Activated naive CD4-positive, alpha-beta T cell treated with anti-CD3 and anti-CD28 coated beads, Interleukin-2, amount 50 U/mL, for 24 hours (primary cell): ENCODE measurements around the gene PTPRM.

Source experiments
- H3K27ac Mint-ChIP-seq: one replicate; pipeline ENCODE4 v1.8.0; 2021; ENCODE audit warnings: mild to moderate bottlenecking, mixed read lengths
- H3K27me3 Mint-ChIP-seq: one replicate; pipeline ENCODE4 v1.8.0; 2021; ENCODE audit warnings: mixed read lengths
- H3K36me3 Mint-ChIP-seq: one replicate; pipeline ENCODE4 v1.8.0; 2021; ENCODE audit warnings: mixed read lengths
- H3K4me1 Mint-ChIP-seq: one replicate; pipeline ENCODE4 v1.8.0; 2021; ENCODE audit warnings: mixed read lengths
- H3K4me3 Mint-ChIP-seq: one replicate; pipeline ENCODE4 v1.8.0; 2021; ENCODE audit warnings: mild to moderate bottlenecking, mixed read lengths
- H3K9me3 Mint-ChIP-seq: one replicate; pipeline ENCODE4 v1.8.0; 2021; ENCODE audit warnings: mixed read lengths

Gene PTPRM

DNA sequence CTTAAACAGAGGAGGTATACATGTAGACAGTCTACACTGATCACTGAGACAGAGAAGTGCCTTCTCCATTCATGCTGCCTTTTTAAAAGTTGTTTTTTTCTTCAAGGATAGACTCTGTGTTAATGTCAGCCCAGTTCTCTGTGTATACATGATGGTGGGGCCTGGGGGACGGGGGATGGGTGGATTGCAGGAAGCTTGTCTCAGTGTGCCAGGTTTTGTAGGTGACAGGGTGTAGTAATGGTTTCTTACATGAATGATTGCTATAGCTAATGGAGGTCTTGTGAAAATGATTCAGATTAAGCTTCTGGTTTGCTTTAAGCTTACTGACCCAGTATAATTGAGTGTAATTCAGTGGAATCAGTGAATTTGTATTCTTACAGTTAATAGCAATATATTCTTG is 423.6 kb downstream of the PTPRM start:
- Mint-ChIP-seq H3K4me3 (no peak overlapping the region), H3K4me1 (no peaks in the 10 kb centered on the region)

DNA sequence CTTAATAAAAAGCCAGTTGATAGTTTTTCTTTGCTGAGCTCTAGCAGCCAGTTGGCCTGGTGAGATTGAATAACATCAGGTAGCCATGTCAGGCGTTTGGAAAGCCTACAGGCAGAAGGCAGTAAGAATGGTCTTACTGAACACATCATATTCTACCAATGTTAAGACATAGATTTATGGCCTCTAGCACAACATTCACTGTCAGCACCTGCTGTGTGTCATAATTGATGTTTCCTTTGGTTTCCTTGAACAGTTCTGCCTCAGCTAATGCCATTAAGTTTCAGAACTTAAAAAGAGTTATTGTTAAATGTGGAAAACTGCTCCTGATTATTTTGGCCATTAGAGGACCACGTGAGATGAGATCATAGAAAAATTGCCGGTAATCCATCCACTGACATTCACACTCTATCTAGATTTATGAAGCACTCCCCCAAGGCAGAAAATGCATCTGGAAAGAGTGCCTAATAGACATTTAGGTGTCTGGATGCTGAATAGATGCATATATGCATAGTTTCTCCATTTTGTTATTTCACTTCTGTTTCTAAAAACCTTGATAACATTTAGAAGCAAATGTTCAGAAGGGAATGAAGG is 434.7 kb downstream of the PTPRM start:
- Mint-ChIP-seq H3K36me3 (no peaks in the 10 kb centered on the region), H3K9me3 (no peaks in the 10 kb centered on the region), H3K27me3 (no peaks in the 10 kb centered on the region), H3K4me1 (no peaks in the 10 kb centered on the region), H3K27ac (no peak overlapping the region), H3K4me3 (no peak overlapping the region)

More for the DNA sequence above, 423.6 kb downstream of the PTPRM start:
- H3K36me3 Mint-ChIP-seq: peaks cover 4% of the 10 kb centered on the region
- no peak overlapping the region for H3K27ac Mint-ChIP-seq
- H3K9me3 Mint-ChIP-seq: peaks cover 35% of the 10 kb centered on the region
- H3K27me3 Mint-ChIP-seq: no peaks in the 10 kb centered on the region

DNA sequence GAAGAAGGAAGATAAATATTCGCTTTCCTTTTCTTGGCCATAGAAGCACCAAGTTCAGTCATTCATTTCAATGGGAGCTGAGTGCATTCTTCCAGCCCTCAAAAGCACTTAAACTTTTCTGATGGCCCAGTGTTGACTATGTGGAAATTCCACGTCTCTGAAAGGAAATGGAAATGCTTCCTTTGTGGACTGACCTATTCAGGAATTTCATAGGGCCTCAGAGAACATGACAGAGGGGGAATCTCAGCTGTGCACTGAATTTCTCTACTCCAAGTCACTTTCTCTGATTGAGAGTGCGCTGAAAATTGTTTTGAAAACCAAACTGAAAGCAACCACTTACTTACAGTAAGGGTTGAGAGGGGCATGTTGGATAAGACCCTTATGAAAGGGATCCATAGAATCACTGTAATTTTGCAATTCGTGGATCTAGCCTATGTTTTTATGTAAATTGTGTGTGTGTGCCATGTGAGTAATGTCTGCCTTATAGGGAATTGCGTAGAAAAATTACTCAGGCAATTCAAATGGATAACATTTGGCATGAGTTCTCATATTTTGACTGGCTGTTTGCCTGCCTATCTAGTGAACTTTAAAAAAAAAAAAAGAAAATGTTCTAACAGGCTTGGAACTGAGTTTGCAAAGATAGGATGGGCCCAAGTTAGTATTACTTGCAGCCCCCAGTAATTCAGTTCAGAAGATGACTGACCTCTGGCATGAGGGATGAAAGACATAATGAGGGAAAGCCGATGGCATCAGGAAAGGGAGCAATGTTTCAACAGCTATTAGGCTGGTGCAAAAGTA is 437.0 kb downstream of the PTPRM start:
- Mint-ChIP-seq H3K27me3 (no peaks in the 10 kb centered on the region), H3K9me3 (no peaks in the 10 kb centered on the region), H3K27ac (no peak overlapping the region), H3K4me3 (no peak overlapping the region), H3K36me3 (no peaks in the 10 kb centered on the region), H3K4me1 (no peaks in the 10 kb centered on the region)

DNA sequence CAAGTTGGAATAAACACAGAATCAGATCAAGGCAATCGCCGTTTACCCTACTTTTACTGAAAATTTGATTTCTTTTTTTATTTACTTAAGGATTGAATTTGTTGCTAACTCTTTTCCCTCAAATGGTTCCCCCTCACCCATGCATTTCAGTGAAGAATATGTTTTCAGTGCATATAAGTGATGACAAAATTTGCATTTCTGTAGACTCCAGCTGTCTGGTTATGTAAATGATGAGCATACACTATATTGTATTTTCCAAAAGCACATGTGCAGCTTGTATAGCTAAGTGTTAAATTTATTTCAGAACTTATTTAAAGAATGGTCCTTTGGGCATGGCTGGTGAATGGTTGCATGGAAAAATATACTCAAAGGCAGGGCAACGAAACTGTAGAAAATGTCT is 437.7 kb downstream of the PTPRM start:
- Mint-ChIP-seq H3K36me3 (no peaks in the 10 kb centered on the region), H3K27me3 (no peaks in the 10 kb centered on the region), H3K9me3 (no peaks in the 10 kb centered on the region), H3K4me3 (no peak overlapping the region), H3K27ac (no peak overlapping the region), H3K4me1 (no peaks in the 10 kb centered on the region)

DNA sequence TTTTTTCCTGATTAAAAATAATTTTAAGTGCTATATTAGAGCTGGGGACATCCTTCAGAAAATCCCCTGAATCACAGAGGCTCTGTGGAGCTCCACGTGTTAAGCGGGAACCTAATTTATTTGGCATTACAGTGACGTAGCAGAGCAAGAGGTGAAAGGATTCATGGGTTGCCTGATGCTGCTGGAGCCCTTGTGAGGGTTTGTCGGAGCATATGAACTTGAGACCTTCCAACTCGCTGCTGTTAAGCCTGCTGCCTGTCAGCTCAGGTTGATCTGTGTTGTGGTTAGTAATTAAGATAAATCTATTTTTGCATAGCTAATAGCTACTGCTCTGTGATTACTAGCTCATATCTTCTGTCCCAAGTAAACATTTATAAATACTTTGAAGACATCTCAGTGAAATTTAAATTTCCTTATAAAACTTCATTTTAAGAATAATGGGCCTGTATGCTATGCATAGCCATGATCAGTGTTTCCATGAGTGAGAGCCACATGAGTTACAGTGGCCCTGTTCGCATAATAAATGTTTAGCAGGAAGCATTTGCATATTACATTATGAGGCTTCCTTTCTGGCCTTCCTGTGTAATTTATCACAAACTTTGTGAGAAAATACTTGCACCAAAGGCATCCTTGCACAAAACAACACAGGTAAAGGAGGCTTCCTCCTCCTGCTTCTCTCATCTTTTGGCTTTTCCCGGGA is 438.9 kb downstream of the PTPRM start:
- no peaks in the 10 kb centered on the region for H3K4me1 Mint-ChIP-seq
- H3K9me3 Mint-ChIP-seq: no peaks in the 10 kb centered on the region
- no peaks in the 10 kb centered on the region for H3K36me3 Mint-ChIP-seq
- H3K27me3 Mint-ChIP-seq: no peaks in the 10 kb centered on the region
- H3K4me3 Mint-ChIP-seq: no peak overlapping the region
- no peak overlapping the region for H3K27ac Mint-ChIP-seq

DNA sequence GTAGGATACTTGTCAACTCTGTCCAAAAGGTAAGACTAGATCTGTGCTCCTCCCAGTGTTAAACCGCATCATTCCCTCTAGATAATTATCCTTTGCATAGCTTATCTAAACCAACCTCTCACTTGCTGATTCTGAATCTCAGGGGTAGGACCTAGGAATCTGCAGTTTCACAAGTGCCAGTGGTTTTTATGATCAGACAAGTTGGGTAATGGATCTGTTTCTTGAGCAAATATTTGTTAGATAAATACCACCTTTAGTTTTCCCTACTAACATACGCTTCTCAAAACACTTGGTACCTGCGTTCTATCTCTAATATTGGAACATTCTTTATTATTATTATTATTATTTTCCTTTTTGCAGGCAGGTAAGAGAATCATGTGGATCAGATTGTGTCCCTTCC is 439.9 kb downstream of the PTPRM start:
- Mint-ChIP-seq H3K9me3 (no peaks in the 10 kb centered on the region), H3K27me3 (no peaks in the 10 kb centered on the region), H3K4me3 (no peak overlapping the region), H3K4me1 (no peaks in the 10 kb centered on the region), H3K27ac (no peak overlapping the region), H3K36me3 (no peaks in the 10 kb centered on the region)

DNA sequence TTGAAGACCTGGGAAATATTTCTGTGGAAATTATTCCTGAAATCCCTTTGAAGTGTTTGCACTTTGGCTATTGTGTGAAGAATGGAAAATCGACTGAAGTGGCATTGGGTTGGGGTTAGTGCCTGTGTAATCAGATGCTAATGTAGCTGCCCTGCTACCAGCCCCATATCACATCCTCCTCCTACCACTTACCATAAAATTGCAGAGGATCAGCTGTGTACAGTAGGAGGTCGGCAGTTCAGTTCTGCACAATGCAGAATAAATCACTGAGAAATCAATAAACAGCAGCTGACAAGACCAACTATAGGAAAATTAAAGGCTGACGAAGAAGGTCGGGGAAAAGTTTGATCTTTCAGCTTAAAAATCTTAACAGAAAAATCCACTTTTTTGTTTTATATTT is 440.9 kb downstream of the PTPRM start:
- no peaks in the 10 kb centered on the region for H3K4me1 Mint-ChIP-seq

DNA sequence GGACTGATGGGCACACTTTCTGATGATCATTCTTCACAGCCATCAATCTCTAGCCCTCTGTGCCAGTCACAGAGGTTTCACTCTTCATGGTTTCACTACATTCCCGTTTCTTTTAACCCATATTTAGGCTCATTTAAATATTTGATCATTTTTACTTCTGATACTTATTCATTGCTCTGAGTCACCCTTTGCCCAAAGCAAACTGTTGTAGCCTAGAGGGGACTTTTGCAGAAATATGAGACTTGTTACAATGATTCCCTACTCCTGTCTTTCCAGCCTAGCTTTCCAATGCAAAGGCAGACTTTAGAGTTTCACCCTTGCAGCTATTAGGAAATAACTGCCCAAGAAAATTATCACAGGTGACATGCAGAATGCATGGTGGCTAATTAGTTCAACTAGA is 444.2 kb downstream of the PTPRM start:
- Mint-ChIP-seq H3K4me3 (no peak overlapping the region), H3K36me3 (no peaks in the 10 kb centered on the region), H3K27me3 (no peaks in the 10 kb centered on the region), H3K4me1 (no peaks in the 10 kb centered on the region), H3K9me3 (no peaks in the 10 kb centered on the region), H3K27ac (no peak overlapping the region)

More for the DNA sequence above, 440.9 kb downstream of the PTPRM start:
- no peak overlapping the region for H3K4me3 Mint-ChIP-seq
- H3K27me3 Mint-ChIP-seq: no peaks in the 10 kb centered on the region
- no peaks in the 10 kb centered on the region for H3K36me3 Mint-ChIP-seq
- H3K9me3 Mint-ChIP-seq: no peaks in the 10 kb centered on the region
- H3K27ac Mint-ChIP-seq: no peak overlapping the region

DNA sequence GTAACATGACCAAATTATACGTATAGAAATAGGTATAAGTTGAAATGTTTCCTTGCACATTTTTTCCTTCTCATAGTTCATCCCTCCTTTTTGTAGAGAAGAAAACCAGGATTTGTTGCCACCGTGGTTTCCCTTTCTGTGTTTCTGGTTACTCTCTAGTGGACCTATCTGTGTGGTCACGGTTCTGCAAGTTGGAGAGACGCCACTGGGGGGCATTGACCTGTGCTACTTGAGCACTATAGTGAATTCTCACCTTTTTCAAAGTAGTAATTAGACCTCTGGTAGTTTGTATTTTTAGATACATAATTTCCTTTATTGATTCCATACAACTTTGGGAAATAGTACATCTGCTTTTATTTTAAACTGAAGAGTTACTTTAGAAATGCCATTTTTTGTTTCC is 444.8 kb downstream of the PTPRM start:
- Mint-ChIP-seq H3K27ac (no peak overlapping the region), H3K4me3 (no peak overlapping the region), H3K4me1 (no peaks in the 10 kb centered on the region), H3K36me3 (no peaks in the 10 kb centered on the region), H3K27me3 (no peaks in the 10 kb centered on the region), H3K9me3 (no peaks in the 10 kb centered on the region)

DNA sequence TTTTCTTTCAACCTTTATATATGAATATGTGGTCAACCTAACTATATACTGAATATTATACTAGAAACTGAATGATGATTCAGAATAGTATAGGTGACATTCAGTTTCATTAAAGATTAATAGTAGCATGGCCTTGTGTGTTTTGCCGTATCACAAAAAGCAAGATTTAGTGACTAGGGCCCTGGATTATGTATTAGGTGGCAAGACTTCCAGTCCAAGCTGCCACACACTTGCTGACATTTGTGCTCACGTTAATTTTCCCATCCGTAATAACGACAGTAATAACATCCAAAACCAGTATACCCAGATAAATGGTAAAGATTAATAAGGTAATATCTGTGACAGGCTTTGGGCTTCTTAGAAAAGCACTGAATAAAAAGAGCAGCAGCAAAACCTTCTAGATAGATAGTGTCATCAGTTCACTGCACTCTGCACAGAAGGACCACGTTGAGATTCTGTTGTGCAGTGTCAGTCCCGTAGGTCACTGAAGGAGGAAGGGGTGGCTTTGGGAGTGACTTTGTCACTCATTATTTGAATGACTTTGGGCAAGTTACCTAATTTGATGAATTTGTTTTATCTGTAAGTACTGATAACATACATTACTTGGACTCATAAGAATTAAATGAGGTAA is 451.7 kb downstream of the PTPRM start:
- no peak overlapping the region for H3K4me3 Mint-ChIP-seq
- no peak overlapping the region for H3K27ac Mint-ChIP-seq
- H3K36me3 Mint-ChIP-seq: no peaks in the 10 kb centered on the region
- no peaks in the 10 kb centered on the region for H3K9me3 Mint-ChIP-seq
- no peaks in the 10 kb centered on the region for H3K27me3 Mint-ChIP-seq
- H3K4me1 Mint-ChIP-seq: no peaks in the 10 kb centered on the region

DNA sequence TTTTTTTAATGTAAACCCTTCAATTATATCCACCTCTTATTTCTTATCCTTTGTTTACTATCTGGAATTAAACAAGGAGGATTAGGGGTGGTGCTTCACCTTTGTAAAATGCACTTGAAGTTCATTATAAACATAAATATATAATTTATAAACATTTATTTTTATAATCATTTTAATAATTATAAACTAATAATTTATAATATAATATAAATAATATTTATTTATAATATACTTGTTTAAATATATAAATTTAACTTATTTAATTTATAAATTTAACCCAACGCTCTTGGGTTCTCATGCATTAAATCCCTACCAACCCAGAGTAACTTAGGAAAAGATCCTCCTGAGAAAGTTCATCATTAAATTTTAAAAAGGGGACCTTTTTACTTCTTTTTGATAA is 452.5 kb downstream of the PTPRM start:
- Mint-ChIP-seq H3K27ac (no peak overlapping the region), H3K4me3 (no peak overlapping the region), H3K36me3 (no peaks in the 10 kb centered on the region), H3K4me1 (no peaks in the 10 kb centered on the region), H3K27me3 (no peaks in the 10 kb centered on the region), H3K9me3 (no peaks in the 10 kb centered on the region)

DNA sequence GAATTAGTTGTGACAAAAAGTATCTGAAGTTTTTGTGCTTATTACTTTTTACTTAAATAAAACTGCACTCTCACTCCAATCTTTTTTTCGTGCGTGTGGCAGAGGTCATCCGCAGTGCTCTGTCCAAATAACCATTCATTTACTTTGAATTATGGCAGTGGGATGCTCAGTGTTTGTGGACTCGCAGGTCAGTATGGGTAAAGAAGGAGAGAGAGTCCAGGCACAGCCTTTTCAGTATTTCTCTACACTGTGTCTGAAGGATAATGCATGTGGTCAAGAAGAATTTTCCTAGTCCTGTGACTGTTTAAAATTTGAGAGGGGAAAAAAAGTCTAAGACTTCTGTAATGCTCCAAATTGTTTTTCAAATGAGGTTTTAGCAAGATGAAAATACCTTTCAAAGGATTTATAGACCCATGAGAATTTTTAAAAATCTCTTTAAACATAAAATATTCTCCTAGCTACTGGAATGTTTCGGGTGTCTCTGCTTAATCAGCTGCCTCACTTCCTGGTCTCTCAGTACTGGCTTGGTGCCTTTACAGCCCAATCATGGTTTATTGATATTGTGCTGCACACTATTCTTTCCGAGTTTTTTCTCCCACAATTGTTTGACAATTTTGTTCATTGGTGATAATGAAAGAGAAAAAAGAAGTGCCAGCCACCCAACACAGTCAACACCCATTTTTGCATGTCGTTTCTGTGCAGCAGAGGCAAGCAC is 453.2 kb downstream of the PTPRM start:
- no peak overlapping the region for H3K4me3 Mint-ChIP-seq
- H3K36me3 Mint-ChIP-seq: no peaks in the 10 kb centered on the region
- no peak overlapping the region for H3K27ac Mint-ChIP-seq
- no peaks in the 10 kb centered on the region for H3K27me3 Mint-ChIP-seq
- H3K4me1 Mint-ChIP-seq: no peaks in the 10 kb centered on the region
- no peaks in the 10 kb centered on the region for H3K9me3 Mint-ChIP-seq

DNA sequence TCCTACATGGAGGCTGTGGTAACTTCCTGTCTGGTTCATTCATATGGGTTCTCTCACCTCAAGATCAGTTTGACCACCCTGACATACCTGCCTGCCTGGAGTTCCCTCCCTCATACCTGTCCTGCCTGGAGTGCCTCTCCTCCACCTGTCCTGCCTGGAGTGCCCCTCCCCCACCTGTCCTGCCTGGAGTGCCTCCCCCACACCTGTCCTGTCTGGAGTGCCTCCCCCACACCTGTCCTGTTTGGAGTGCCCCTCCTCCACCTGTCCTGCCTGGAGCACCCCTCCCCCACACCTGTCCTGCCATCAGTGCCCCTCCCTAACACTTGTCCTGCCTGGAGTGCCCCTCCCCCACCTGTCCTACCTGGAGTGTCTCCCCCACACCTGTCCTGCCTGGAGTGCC is 461.9 kb downstream of the PTPRM start:
- H3K27ac Mint-ChIP-seq: no peak overlapping the region
- H3K27me3 Mint-ChIP-seq: no peaks in the 10 kb centered on the region
- no peak overlapping the region for H3K4me3 Mint-ChIP-seq
- H3K9me3 Mint-ChIP-seq: peaks cover 5% of the 10 kb centered on the region
- H3K36me3 Mint-ChIP-seq: no peaks in the 10 kb centered on the region
- H3K4me1 Mint-ChIP-seq: no peaks in the 10 kb centered on the region

DNA sequence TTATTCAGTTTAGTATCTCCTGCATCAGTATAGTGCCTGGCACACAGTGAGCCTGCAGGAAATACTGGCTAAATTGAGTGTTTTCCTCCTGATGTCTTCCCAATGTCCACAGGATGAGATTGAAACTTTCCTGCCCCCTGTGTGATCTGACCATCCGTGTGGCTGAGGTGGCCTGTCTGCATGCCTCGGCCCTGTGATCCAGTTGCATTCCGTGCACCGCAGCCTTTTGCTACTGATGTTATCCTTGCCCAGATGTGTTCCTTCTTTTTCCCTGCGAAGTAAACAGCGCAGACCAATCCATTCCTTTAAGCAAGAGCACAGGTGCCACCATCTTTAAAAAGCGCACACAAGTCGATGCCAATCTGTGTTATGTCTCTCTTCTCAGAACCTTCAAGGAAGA is 462.6 kb downstream of the PTPRM start:
- H3K27me3 Mint-ChIP-seq: no peaks in the 10 kb centered on the region
- no peak overlapping the region for H3K4me3 Mint-ChIP-seq
- H3K27ac Mint-ChIP-seq: no peak overlapping the region
- no peaks in the 10 kb centered on the region for H3K36me3 Mint-ChIP-seq
- no peaks in the 10 kb centered on the region for H3K4me1 Mint-ChIP-seq
- H3K9me3 Mint-ChIP-seq: peaks cover 6% of the 10 kb centered on the region

DNA sequence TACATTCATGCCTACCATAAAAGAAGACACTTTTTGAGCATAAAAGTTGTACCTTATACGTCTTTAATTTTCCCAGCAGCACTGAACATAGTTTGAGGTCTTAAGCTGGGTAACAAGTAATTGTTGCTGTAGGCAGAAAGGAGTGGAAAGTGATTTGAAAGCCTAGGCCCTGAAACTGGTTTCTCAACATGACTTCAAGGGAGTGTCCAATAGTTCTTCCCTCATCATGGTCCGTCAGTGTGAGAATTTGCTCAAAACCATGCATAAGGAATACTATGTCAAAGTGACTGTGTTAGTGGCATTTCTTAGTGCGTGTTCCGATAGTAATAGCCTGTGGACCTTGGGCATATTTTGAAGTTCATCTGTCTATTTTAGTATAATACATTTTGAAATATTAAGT is 463.1 kb downstream of the PTPRM start:
- Mint-ChIP-seq H3K4me3 (no peak overlapping the region), H3K27me3 (no peaks in the 10 kb centered on the region), H3K27ac (no peak overlapping the region), H3K36me3 (no peaks in the 10 kb centered on the region), H3K9me3 (peaks cover 6% of the 10 kb centered on the region), H3K4me1 (no peaks in the 10 kb centered on the region)
